DMS 273 treated with DMSO at 0.1 percent for 48 hours (cell line): ENCODE data around the gene JRKL.

Source experiments
- DNase-seq: peaks from one replicate; lab custom pipeline; 2025; lab: John Stamatoyannopoulos, UW

Gene JRKL

GRCh38 chr11:96389720-96390487, at the start of gene JRKL, which contains the start of gene CCDC82:
TSS of gene JRKL (plus strand) at chr11:96390013. CDS start at chr11:96390650, 637 bp downstream.
TSS of gene CCDC82 (minus strand) at chr11:96389912. CDS start at chr11:96384747, 5,165 bp downstream.
- peak; percentile 77 for DNase-seq

DNA sequence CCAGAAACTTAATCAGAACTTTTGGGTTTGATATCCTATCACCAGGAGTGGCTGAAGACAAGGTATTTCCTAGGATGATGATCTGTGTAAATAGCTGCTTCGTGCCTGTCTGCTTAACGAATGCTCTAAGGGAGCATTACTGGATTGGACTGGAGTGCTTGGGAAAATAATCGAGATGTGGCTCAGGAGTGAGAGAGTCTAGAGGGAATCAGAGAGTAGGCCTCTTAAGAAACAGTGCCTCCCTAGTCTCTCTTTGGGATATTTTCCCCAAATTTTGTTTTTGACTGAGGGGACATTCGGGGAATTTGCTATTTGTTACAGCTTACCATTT, 49.3 kb upstream of the JRKL start:
- DNase-seq = no peak

DNA sequence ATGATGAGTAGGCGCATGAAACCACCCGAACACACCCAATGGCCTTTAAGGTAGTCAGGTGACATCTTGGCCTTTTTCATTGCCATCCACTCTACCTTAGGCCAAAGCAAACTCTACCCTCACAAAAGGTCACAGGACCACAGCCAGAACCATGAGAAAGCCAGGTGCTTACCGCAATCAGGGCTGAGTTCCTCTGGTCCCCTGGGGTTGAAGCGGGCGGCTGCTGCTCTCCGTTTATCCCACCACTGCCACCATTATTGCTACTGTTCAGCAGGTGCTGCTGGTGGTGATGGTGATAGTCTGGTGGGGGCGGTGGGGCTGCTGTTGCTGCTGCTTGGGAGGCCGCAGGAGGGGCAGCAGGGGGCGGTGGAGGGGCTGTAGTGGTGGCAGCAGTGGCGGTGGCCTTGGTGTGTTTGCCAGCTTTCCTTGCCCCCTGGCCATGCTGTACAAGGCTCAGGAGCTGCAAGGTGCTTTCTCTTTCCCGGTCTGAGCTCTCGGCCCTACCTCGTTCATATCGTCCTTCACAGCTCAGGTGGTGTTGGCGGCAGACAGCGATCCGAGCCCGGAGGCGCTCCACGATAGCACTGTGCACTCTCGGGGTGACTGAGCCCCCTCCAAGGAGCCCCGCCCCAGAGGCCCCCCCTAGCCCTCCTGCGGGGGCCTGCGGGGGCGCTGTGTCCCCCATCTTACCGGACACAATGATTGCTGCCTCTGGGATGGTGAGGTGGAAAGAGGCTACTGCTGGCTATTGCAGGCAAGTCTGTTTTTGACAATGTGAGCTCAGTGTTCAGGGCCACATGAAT, 48.4 kb upstream of the JRKL start:
- no peak for DNase-seq

- DNase-seq = no peak
Observed at GRCh38 chr11:96342014-96342960, 47.5 kb upstream of the JRKL start.

DNA sequence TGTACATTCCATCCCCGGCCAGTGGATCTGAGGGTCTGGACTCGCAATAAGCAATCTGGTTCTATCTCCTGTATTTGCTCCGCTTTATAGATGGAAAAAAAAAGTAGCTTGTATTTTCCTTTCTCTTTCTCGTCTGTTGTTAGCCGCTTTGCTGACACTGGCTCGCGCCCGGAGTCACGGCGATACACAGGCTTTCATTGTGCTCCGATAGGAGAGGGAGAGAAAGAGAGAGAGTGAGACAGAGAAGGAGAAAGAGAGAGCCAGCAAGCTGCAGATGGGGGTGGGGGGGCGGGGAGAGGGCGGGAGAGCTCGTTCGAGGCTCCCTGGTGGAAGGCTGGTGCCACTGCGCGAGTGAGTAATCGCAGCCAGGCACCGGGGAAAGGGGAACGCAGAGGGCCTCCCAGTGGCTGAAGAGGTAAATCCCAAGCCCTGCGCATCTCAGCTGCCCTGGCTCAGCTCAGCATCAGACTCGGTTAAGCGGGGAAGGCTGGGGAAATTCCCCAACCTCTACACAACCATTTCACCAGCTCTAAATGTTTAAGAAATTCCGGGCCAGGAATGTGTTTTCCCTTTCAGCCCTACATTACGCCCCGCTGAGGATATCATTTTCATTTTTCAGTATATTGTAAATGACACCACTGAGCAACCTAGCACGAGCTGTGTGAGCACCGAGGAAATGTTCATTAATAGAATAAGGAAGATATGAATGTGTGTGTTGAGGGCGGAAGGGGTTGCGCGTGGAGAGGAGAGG, 46.7 kb upstream of the JRKL start, which contains the start of gene MAML2:
TSS of gene MAML2 (minus strand) at position 235 of the 751 bp plus-strand sequence. CDS start 1,300 bp downstream, outside the sequence.
- peak; percentile 78 for DNase-seq

- DNase-seq = no peak
Observed at GRCh38 chr11:96356848-96357247, 33.0 kb upstream of the JRKL start.

DNA sequence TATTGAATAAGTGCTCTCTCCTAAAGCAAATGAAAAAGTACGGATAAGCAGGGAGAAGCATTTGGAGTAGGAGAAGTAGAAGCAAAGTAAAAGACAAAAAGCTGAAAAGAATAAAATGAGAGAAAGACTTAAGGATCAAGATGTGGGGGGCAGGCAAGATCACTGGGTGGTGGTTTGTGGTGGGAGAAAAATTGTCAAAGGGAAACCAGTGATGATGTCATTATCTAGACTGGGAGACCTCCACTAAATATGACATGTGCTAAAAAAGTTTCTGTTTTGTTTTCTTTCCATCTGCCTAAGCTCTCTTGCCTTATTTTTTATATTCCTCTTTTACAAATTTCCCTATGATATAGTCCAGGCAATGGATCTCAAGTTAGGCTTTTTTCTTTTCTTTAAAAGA, 32.0 kb upstream of the JRKL start:
- no peak for DNase-seq

- no peak for DNase-seq
Observed at GRCh38 chr11:96358321-96358720, 31.5 kb upstream of the JRKL start.

GRCh38 chr11:96361778-96362177, 28.0 kb upstream of the JRKL start:
- no peak for DNase-seq

DNA sequence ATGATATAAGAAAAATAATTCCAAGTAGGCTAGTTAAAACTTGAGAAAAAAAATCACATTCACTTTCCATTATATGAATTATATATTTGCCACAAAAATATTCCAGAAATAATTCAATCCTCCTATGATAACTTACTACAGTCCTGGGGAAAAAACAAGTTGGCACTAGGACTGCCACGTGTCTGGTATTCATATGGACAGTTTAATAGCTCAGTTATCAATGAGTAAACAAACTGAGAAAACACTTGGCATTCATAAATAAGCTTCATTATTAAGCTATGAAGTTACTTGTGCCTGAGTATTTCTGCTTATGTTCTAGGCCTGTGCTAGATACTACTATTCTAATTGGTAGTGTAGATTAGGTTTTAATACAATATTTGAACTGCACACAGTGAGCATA, 24.3 kb upstream of the JRKL start:
- DNase-seq = no peak

- DNase-seq = no peak
Observed at GRCh38 chr11:96366024-96366423, 23.8 kb upstream of the JRKL start.

DNA sequence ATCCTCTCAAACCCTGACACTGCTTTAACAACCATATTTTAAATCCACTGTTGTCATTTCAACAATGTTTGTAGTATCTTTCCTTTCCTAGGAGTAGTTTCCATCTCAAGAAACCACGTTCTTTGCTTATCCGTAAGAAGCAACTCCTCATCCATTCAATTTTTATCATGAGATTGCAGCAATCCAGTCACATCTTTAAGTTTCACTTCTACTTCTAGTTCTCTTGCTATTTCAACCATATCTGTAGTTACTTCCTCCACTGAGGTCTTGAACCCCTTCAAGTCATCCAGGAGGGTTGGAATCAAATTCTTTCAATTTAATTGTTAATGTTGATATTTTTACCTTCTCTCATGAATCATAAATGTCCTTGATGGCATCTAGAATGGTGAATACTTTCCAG, 22.5 kb upstream of the JRKL start:
- DNase-seq = no peak

- DNase-seq = no peak
Observed at GRCh38 chr11:96373826-96374225, 16.0 kb upstream of the JRKL start.

GRCh38 chr11:96376796-96377195, 13.0 kb upstream of the JRKL start:
- DNase-seq = no peak

- no peak for DNase-seq
Observed at GRCh38 chr11:96384156-96384555, 5.7 kb upstream of the JRKL start.

DNA sequence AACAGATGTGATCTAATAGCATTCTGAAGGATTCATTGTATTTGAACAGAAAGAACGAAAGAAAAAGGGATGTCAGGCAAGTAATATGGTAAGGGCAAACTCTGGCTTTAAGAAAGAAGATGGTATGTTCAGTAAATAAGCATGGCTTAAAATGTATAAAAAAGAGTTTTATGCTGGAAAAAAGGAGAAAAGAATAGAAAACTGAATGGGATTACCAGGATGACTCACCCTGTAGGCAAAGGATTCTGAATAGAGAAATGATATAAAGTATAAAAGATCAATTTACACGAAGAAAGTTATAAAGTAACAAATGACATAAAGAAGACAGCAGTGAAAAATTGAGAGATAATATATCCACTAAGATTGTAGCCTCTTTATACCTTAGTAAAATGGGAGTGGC, 4.6 kb upstream of the JRKL start:
- DNase-seq = no peak

DNA sequence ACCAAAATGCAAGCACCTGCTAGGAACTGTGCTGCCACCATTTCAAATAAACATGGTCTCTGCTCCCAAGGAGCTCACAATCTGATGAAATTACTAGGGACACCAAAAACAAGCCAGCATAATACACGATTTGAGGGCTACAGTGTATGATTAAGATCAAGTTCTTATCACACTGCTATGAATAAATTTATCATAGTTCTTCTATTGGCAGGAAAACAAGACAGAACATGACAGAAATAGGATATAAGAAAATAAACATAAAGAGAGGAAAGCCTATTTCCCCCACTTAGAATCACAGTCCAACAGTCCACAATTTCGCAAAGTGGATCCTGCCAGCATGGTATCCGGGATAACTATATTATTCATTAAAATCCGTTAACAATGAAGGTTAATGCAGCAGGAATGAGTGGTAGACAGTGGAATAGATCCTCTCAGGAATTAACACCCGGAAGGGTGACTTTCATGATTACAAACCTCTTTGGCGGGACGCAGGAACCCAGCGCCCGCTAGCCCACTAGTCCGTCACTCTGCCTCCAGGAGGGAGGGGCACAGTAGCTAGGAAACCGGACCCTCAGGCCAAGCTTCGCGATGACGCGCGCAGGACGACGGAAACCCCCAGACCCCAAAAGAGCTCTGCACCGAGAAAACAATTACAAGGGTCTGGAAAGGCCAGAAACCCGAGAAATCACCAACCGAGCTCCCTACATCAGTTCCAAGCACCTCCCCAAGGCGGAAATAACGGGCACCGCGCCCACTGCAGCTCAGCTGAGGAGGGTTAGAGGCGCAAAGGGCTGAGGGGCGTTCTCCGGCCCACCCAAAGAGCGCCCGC, 708 bp upstream of the JRKL start:
- DNase-seq = peak; percentile 49

DNA sequence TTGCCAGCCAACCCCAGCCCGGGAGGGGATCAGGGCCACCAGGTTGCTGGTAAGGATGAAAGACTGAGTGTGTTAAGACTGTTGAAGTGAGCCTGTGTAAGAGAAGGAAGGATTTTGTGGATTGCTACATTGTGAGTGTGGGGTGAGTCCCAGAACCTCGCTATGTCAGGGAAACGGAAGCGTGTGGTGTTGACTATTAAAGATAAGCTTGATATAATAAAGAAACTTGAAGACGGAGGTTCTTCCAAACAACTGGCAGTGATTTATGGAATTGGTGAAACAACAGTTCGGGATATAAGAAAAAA, 627 bp downstream of the JRKL start:
- no peak for DNase-seq

DNA sequence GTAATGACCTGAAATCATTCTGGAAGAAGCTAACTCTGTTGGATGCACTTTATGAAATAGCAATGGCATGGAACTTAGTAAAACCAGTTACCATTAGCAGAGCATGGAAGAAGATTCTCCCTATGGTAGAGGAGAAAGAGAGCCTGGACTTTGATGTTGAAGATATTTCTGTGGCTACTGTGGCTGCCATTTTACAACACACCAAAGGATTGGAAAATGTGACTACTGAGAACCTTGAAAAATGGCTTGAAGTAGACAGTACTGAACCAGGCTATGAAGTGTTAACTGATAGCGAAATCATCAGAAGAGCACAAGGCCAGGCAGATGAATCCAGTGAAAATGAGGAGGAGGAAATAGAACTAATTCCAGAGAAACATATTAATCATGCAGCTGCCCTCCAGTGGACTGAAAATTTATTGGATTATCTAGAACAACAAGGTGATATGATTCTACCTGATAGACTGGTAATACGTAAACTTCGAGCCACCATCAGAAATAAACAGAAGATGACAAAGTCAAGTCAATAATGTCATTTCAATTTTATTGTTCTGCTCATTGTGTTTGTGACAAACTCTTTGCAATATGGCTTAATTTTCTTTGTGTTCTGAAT, 2.0 kb downstream of the JRKL start:
- DNase-seq = no peak

DNA sequence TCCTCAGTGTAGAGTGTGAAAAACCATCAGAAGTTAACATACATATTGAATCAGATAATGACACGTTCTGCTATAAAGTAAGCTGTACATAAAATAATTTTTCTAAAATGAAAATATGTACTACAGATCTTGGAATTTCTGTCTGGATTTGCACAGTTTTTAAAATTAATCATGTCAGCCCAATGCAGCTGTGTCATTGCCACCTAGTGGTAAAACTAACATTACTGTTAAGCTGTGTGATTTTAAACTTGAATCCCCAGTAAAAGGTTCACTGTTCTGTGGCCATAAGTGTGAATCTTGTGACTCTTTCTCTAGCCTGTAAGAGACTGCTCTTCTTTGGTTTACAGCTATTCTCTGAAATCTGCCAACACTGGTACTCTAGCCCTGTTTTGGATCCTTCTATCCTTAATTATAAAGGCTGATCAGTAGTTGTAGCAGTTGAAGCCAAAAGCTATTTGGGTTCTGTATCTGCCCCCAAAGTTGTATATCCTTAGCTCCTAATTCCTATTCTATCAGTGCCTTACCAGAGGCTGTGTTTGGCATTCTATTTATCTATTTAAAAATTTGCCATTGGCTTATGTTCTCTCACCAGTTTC, 4.0 kb downstream of the JRKL start:
- DNase-seq = peak; percentile 2
